Activated CD4-positive, alpha-beta T cell treated with anti-CD3 and anti-CD28 coated beads for 36 hours (primary cell): Measurements from ENCODE around the gene SAMD4B. TPM values are rescaled to one million over a fixed set of nuclear protein-coding genes. Genes with fewer than 3 reads are reported as not detected.

ENCODE experiments used
- ATAC-seq: fragments of 200-7000 bp; cut with Tn5 transposase; one replicate; pipeline ENCODE4 v1.10.0; 2021; ENCODE audit warnings: mild to moderate bottlenecking, moderate library complexity
- CTCF ChIA-PET: fragments of 350-600 bp; sonication (Branson Sonifier 250); formaldehyde crosslinking; loops from one replicate; lab custom pipeline; 2021; ENCODE audit warnings: antibody characterized with exemption; lab: Charles Lee
- POLR2A ChIA-PET: fragments of 350-600 bp; sonication (Branson Sonifier 250); formaldehyde crosslinking; loops from one replicate; lab custom pipeline; 2021; ENCODE audit warnings: antibody characterized with exemption, inconsistent platforms; lab: Charles Lee
- DNase-seq: peaks from one replicate; pipeline ENCODE4 v3.0.0-alpha.2; 2020
- H3K27ac Mint-ChIP-seq: one replicate; pipeline ENCODE4 v1.8.0; 2021; ENCODE audit warnings: mixed read lengths
- H3K27me3 Mint-ChIP-seq: one replicate; pipeline ENCODE4 v1.8.0; 2021; ENCODE audit warnings: mixed read lengths
- H3K36me3 Mint-ChIP-seq: one replicate; pipeline ENCODE4 v1.8.0; 2021; ENCODE audit warnings: low read depth, mixed read lengths
- H3K4me1 Mint-ChIP-seq: one replicate; pipeline ENCODE4 v1.8.0; 2021; ENCODE audit warnings: mixed read lengths
- H3K4me3 Mint-ChIP-seq: one replicate; pipeline ENCODE4 v1.8.0; 2021; ENCODE audit warnings: mild to moderate bottlenecking, moderate library complexity, mixed read lengths
- H3K9me3 Mint-ChIP-seq: one replicate; pipeline ENCODE4 v1.8.0; 2021; ENCODE audit warnings: low read depth, mixed read lengths
- intact Hi-C, 2 experiments: fragments of 100-400 bp; cut with DNase I in 1 of 2; cut with micrococcal nuclease in 1 of 2; formaldehyde crosslinking; loops; one replicate each; pipeline versions ENCODE4 v1.14.2 to v1.15.1; 2022 to 2024; cut with DNase I, micrococcal nuclease
- total RNA-seq, 2 experiments: library from RNA; stranded (reverse); gene quantifications; one replicate each; pipeline ENCODE4 v1.2.3, GENCODE V29; 2021

Gene SAMD4B
- total RNA-seq, 2 experiments from 2014 or later, result 45.2 to 46.9 TPM

GRCh38 chr19:39385629-39386411 lies 43.6 kb downstream of the SAMD4B start:
- intact Hi-C loops, result no loop called here
- Mint-ChIP-seq H3K4me3 (no peak overlapping the region), H3K27ac (peak overlapping the region; percentile 22), H3K4me1 (peaks cover 11% of the 10 kb centered on the region), H3K9me3 (no peaks in the 10 kb centered on the region), H3K36me3 (peaks cover 37% of the 10 kb centered on the region), H3K27me3 (no peaks in the 10 kb centered on the region)
- CTCF ChIA-PET, result interaction anchor here (1.2 kb wide), 1 partner anchor 12 kb away, joined by 7 read pairs; no protein-coding TSS in a partner anchor
- POLR2A ChIA-PET, result interaction anchor here (0.6 to 1.2 kb wide), 2 partner anchors 44 to 147 kb away, joined by 3 to 13 read pairs; partner anchors contain the start of gene SAMD4B
- no peak for ATAC-seq
- no peak for DNase-seq

- no peaks in the 10 kb centered on the region for H3K9me3 Mint-ChIP-seq
- ChIA-PET POLR2A (interaction anchor here (0.6 to 1.2 kb wide), 2 partner anchors 44 to 148 kb away, joined by 3 to 13 read pairs; partner anchors contain the start of gene SAMD4B), CTCF (interaction anchor here (1.2 kb wide), 1 partner anchor 12 kb away, joined by 7 read pairs; no protein-coding TSS in a partner anchor)
- peaks cover 14% of the 10 kb centered on the region for H3K4me1 Mint-ChIP-seq
- no peak overlapping the region for H3K4me3 Mint-ChIP-seq
- intact Hi-C loops, result no loop called here
- no peaks in the 10 kb centered on the region for H3K27me3 Mint-ChIP-seq
- H3K36me3 Mint-ChIP-seq, result peaks cover 32% of the 10 kb centered on the region
- no peak for DNase-seq
- ATAC-seq, result no peak
- no peak overlapping the region for H3K27ac Mint-ChIP-seq
Measured at GRCh38 chr19:39386557-39386956, 44.3 kb downstream of the SAMD4B start.

- DNase-seq (no peak), ATAC-seq (no peak)
- intact Hi-C loops, result no loop called here
- Mint-ChIP-seq H3K27me3 (no peaks in the 10 kb centered on the region), H3K4me3 (no peak overlapping the region), H3K9me3 (no peaks in the 10 kb centered on the region), H3K36me3 (peaks cover 37% of the 10 kb centered on the region), H3K27ac (no peak overlapping the region), H3K4me1 (peaks cover 24% of the 10 kb centered on the region)
- POLR2A ChIA-PET, result no interaction called here
- CTCF ChIA-PET, result interaction anchor here (1.0 kb wide), 1 partner anchor 24 kb away, joined by 3 read pairs; the partner anchor contains the start of gene PLEKHG2
Measured at GRCh38 chr19:39388657-39389056, 46.4 kb downstream of the SAMD4B start.

- H3K4me1 Mint-ChIP-seq, result peaks cover 28% of the 10 kb centered on the region
- no peak for DNase-seq
- peak overlapping the region; percentile 99 for H3K4me3 Mint-ChIP-seq
- intact Hi-C loops, result loop anchor here (2.0 to 5.0 kb wide), 5 partner anchors 47 to 1327 kb away; partner anchors contain the start of genes AKT2 (in 1 of the 2), COQ8B (in 1 of the 2), EIF3K (in 1 of the 2) and ITPKC (in 1 of the 2)
- POLR2A ChIA-PET, result interaction anchor here (0.6 kb wide), 1 partner anchor 49 kb away, joined by 4 read pairs; no protein-coding TSS in a partner anchor
- CTCF ChIA-PET, result interaction anchor here (0.8 to 1.0 kb wide), 3 partner anchors 21 to 56 kb away, joined by 3 to 4 read pairs (median 3); partner anchors contain the start of gene PLEKHG2
- H3K9me3 Mint-ChIP-seq, result no peaks in the 10 kb centered on the region
- no peaks in the 10 kb centered on the region for H3K27me3 Mint-ChIP-seq
- peak overlapping the region; percentile 98 for H3K27ac Mint-ChIP-seq
- peaks cover 38% of the 10 kb centered on the region for H3K36me3 Mint-ChIP-seq
- ATAC-seq, result no peak
Measured at GRCh38 chr19:39389631-39390414, 47.6 kb downstream of the SAMD4B start.

GRCh38 chr19:39390451-39390750 lies 48.2 kb downstream of the SAMD4B start:
- H3K4me3 Mint-ChIP-seq, result peak overlapping the region; percentile 99
- H3K27ac Mint-ChIP-seq, result peak overlapping the region; percentile 98
- ATAC-seq (no peak), DNase-seq (peak; percentile 90)
- peaks cover 43% of the 10 kb centered on the region for H3K36me3 Mint-ChIP-seq
- no peaks in the 10 kb centered on the region for H3K27me3 Mint-ChIP-seq
- CTCF ChIA-PET, result interaction anchor here (0.6 to 2.2 kb wide), 8 partner anchors 11 to 283 kb away, joined by 3 to 26 read pairs (median 11); partner anchors contain the start of genes EID2B, PLEKHG2, RPS16 and SAMD4B
- POLR2A ChIA-PET, result interaction anchor here (0.9 to 2.2 kb wide), 6 partner anchors 12 to 579 kb away, joined by 3 to 34 read pairs (median 12); partner anchors contain the start of genes PLEKHG2 and RPS16
- intact Hi-C loops, result loop anchor here (2.0 to 5.0 kb wide), 5 partner anchors 48 to 1327 kb away; partner anchors contain the start of genes AKT2 (in 1 of the 2), COQ8B (in 1 of the 2), EIF3K (in 1 of the 2) and ITPKC (in 1 of the 2)
- peaks cover 28% of the 10 kb centered on the region for H3K4me1 Mint-ChIP-seq
- H3K9me3 Mint-ChIP-seq, result no peaks in the 10 kb centered on the region

- CTCF ChIA-PET, result interaction anchor here (0.6 to 2.2 kb wide), 13 partner anchors 11 to 282 kb away, joined by 3 to 26 read pairs (median 4); partner anchors contain the start of genes EID2B, PLEKHG2, RPS16 and SAMD4B
- Mint-ChIP-seq H3K4me1 (peaks cover 28% of the 10 kb centered on the region), H3K9me3 (no peaks in the 10 kb centered on the region), H3K4me3 (peak within 1 kb of the TSS; percentile 99), H3K27me3 (no peaks in the 10 kb centered on the region), H3K27ac (peak within 1 kb of the TSS; percentile 98), H3K36me3 (peaks cover 40% of the 10 kb centered on the region)
- intact Hi-C loops, result loop anchor here (1.0 to 5.0 kb wide), 15 partner anchors 21 to 1326 kb away; partner anchors contain the start of genes PLEKHG2 (in 2 of the 2), SAMD4B (in 2 of the 2), AKT2 (in 1 of the 2) and COQ8B (in 1 of the 2)
- peak; percentile 97 for ATAC-seq
- peak; percentile 98 for DNase-seq
- POLR2A ChIA-PET, result interaction anchor here (0.6 to 2.2 kb wide), 13 partner anchors 8 to 579 kb away, joined by 3 to 34 read pairs (median 6); partner anchors contain the start of genes PLEKHG2, RPS16, SAMD4B and ZFP36
Measured at GRCh38 chr19:39390751-39391437, 48.7 kb downstream of the SAMD4B start, which contains the start of the genes MED29 and PAF1. TSS of gene MED29 (plus strand) at chr19:39391378. CDS start at chr19:39391423, 45 bp downstream. TSS of gene PAF1 (minus strand) at chr19:39391106. CDS start at chr19:39390864, 242 bp downstream.

- ChIA-PET POLR2A (interaction anchor here (1.1 to 2.4 kb wide), 5 partner anchors 10 to 51 kb away, joined by 3 to 42 read pairs (median 14); partner anchors contain the start of genes PLEKHG2, RPS16 and ZFP36), CTCF (interaction anchor here (0.6 to 3.7 kb wide), 27 partner anchors 10 to 185 kb away, joined by 3 to 79 read pairs (median 4); partner anchors contain the start of genes GMFG, PLEKHG2, RPS16 and SAMD4B)
- DNase-seq, result peak; percentile 97
- peak; percentile 58 for ATAC-seq
- peak overlapping the region; percentile 52 for H3K4me3 Mint-ChIP-seq
- H3K9me3 Mint-ChIP-seq, result no peaks in the 10 kb centered on the region
- H3K27ac Mint-ChIP-seq, result peak overlapping the region; percentile 97
- intact Hi-C loops, result loop anchor here (1.0 to 5.0 kb wide), 3 partner anchors 15 to 185 kb away; partner anchors contain the start of gene PLEKHG2 (in 2 of the 2)
- peaks cover 24% of the 10 kb centered on the region for H3K36me3 Mint-ChIP-seq
- H3K27me3 Mint-ChIP-seq, result no peaks in the 10 kb centered on the region
- peaks cover 59% of the 10 kb centered on the region for H3K4me1 Mint-ChIP-seq
Measured at GRCh38 chr19:39397360-39398296, 55.4 kb downstream of the SAMD4B start.

- Mint-ChIP-seq H3K27ac (peak overlapping the region; percentile 97), H3K4me1 (peaks cover 60% of the 10 kb centered on the region), H3K4me3 (peak overlapping the region; percentile 52), H3K9me3 (no peaks in the 10 kb centered on the region), H3K27me3 (no peaks in the 10 kb centered on the region), H3K36me3 (peaks cover 22% of the 10 kb centered on the region)
- ChIA-PET POLR2A (interaction anchor here (0.7 to 2.4 kb wide), 6 partner anchors 10 to 50 kb away, joined by 3 to 42 read pairs (median 10); partner anchors contain the start of genes PLEKHG2, RPS16 and ZFP36), CTCF (interaction anchor here (0.6 to 3.7 kb wide), 27 partner anchors 9 to 186 kb away, joined by 3 to 79 read pairs (median 4); partner anchors contain the start of genes GMFG, PLEKHG2, RPS16 and SAMD4B)
- intact Hi-C loops, result loop anchor here (5.0 kb wide), 2 partner anchors 34 to 186 kb away; no protein-coding TSS in a partner anchor
- peak; percentile 81 for DNase-seq
- ATAC-seq, result peak; percentile 16
Measured at GRCh38 chr19:39398297-39398864, 56.2 kb downstream of the SAMD4B start.
